Measurements from ENCODE around the gene ANKRD11.
"Not testable (repeated sequence)": the region's sequence is repeated elsewhere in the genome, so short reads cannot be mapped to it uniquely, and the experiment has no call there.

ANKRD11 gene

DNA sequence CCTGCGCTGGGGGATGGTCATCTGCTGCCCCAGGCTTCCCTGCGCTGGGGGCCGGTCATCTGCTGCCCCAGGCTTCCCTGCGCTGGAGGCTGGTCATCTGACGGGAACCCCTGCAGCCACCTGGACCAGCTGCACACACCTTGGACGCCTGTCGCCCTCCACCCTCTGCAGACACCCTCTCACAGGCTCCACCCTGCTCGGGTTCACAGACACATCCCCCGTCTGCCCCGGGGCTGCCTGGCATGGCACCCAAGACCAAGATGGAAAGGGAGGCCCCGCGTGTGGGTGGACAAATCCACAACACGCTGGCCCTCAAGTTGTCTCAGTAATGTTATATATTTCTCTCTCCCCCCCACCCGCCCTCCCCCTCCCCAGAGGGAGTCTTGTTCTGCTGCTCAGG, 89.6 kb downstream of the ANKRD11 start:
- DNase-seq, result no peak

GRCh38 chr16:89398924-89399323, 91.4 kb downstream of the ANKRD11 start:
- no peak for DNase-seq

- no peak for DNase-seq
Measured at GRCh38 chr16:89397331-89397861, 93.0 kb downstream of the ANKRD11 start.

GRCh38 chr16:89396156-89396555, 94.2 kb downstream of the ANKRD11 start:
- no peak for DNase-seq

- DNase-seq, result no peak
Measured at GRCh38 chr16:89395150-89396142, 94.9 kb downstream of the ANKRD11 start.

GRCh38 chr16:89393738-89394406, 96.5 kb downstream of the ANKRD11 start:
- no peak for DNase-seq

DNA sequence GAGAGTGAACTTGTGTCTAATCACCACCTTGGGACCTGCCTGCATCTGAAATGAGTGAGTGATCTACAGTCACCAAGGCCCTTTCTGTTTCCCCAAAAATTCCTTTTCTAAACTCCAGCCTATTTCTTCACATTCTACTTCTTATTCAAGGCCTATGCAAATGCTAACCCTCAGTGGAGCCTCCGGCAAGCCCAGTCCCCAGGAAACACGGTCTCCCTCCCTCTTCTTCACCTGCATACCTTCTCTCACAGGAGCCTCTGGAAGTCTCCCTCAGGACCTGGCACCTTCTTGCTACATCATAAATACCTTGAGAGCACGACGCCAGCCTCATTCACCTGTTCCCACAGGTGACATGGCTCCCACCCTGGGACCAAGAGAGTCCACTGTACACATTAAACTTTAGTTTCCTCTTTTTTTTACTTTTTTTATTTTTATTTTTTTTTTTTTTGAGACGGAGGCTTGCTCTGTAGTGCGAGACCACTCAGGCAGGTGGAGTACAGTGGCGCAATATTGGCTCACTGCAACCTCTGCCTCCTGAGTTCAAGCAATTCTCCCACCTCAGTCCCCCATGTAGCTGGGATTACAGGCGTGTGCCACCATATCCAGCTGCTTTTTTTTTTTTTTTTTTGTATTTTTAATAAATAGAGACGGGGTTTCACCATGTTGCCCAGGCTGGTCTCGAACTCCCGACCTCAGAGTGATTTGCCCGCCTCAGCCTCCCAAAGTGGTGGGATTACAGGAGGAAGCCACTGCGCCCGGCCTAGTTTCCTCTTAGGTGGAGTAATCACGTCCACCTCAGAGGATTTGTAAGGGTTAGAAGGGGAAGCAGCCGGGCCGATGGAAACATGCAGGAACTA, 97.3 kb downstream of the ANKRD11 start:
- no peak for DNase-seq

GRCh38 chr16:89390224-89390583, 100.2 kb downstream of the ANKRD11 start:
- not testable (repeated sequence) for DNase-seq

DNA sequence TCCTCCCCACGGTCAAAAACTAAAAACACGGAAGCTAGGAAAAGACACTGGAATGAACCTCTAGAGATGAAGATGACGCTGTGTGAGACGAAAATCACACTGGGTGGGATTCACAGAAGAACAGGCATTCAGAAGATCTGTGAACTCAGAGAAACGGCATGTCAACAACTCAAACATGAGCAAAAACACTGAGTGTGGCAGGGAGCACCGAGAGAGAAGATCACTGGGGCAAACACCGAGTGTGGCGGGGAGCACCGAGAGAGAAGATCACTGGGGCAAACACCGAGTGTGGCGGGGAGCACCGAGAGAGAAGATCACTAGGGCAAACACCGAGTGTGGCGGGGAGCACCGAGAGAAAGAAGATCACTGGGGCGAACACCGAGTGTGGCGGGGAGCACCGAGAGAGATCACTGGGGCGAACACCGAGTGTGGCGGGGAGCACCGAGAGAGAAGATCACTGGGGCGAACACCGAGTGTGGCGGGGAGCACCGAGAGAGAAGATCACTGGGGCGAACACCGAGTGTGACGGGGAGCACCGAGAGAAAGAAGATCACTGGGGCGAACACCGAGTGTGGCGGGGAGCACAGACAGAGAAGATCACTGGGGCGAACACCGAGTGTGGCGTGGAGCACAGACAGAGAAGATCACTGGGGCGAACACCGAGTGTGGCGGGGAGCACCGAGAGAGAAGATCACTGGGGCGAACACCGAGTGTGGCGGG, 100.7 kb downstream of the ANKRD11 start:
- DNase-seq, result not testable (repeated sequence)

GRCh38 chr16:89388536-89388935, 101.8 kb downstream of the ANKRD11 start:
- DNase-seq, result no peak

- DNase-seq, result no peak
Measured at GRCh38 chr16:89386306-89387185, 103.8 kb downstream of the ANKRD11 start.

GRCh38 chr16:89385712-89386111, 104.6 kb downstream of the ANKRD11 start:
- no peak for DNase-seq

GRCh38 chr16:89384282-89384681, 106.1 kb downstream of the ANKRD11 start:
- DNase-seq, result no peak

DNA sequence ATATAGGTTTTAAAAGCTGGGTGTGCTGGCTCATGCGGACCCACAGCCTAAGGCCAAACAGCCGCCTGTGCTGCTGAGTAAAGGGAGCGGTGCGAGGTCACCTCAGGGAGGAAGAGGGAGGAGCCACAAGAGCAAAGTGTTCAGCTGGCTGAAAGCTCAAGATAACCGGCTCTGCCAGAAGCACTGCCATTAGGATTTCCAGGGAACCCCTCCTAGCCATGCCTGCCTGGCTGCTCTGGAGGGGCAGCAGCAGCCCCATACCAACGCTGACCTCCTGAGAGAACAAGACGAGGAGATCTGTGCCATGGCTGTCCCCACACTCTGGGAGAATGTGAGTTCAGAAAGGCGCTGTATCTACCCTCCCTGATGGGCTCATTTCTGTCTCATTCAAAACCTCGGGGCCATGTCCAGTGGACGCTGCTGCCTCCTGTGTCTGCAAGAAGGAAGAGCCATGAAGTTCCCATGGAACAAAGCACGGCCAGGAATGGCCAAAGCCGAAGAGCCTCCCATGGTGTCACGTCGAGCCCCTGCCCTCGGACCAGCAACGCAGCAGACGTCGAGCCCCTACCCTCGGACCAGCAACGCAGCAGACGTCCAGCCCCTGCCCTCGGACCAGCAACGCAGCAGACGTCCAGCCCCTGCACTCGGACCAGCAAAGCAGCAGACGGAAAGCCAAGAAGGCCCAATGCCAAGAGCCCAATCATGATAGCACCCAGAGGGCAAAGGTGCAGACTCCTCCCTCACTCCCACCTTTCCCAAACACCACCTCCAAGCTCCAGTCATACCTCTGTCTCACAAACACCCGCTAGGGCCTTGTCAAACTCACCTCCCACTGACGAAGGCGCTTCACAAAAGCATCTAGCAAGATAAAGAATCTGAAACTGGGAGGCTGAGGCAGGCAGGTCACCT, 107.0 kb downstream of the ANKRD11 start:
- DNase-seq, result peak; percentile 89

GRCh38 chr16:89382555-89382954, 107.8 kb downstream of the ANKRD11 start:
- DNase-seq, result not testable (repeated sequence)

GRCh38 chr16:89381788-89382187, 108.6 kb downstream of the ANKRD11 start:
- DNase-seq, result no peak

- no peak for DNase-seq
Measured at GRCh38 chr16:89380681-89381080, 109.7 kb downstream of the ANKRD11 start.

GRCh38 chr16:89378947-89379771, 111.2 kb downstream of the ANKRD11 start:
- no peak for DNase-seq

DNA sequence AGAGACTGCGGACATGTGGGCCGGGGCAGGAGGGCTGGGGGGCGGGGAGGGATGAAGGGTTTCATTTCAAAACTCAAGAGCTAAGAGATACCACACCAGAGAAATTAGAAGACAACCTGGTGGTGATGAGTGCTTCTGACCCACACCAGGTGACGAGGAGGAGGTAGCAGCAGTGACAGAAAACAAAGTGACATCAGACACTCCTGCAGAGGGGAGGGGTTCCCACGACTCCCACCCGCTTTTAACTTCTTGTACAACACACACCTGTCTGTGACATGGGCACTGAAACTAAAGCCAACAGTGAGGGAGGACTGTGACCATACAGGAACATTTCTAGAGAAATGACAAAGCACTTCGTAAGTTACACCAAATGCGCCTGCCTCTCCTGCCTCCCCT, 112.9 kb downstream of the ANKRD11 start:
- no peak for DNase-seq
